Activated CD4-positive, alpha-beta T cell treated with anti-CD3 and anti-CD28 coated beads, Interleukin-2, Interleukin-4, amounts not matched to agents 100 ng/mL and 50 ng/mL, durations not matched to agents 16 hours and 8 hours (primary cell): ENCODE results near the gene BARX2.

Experiments
- DNase-seq: peaks from one replicate; pipeline ENCODE4 v3.0.0-alpha.2; 2020; ENCODE audit warnings: low spot score

The BARX2 gene

DNA sequence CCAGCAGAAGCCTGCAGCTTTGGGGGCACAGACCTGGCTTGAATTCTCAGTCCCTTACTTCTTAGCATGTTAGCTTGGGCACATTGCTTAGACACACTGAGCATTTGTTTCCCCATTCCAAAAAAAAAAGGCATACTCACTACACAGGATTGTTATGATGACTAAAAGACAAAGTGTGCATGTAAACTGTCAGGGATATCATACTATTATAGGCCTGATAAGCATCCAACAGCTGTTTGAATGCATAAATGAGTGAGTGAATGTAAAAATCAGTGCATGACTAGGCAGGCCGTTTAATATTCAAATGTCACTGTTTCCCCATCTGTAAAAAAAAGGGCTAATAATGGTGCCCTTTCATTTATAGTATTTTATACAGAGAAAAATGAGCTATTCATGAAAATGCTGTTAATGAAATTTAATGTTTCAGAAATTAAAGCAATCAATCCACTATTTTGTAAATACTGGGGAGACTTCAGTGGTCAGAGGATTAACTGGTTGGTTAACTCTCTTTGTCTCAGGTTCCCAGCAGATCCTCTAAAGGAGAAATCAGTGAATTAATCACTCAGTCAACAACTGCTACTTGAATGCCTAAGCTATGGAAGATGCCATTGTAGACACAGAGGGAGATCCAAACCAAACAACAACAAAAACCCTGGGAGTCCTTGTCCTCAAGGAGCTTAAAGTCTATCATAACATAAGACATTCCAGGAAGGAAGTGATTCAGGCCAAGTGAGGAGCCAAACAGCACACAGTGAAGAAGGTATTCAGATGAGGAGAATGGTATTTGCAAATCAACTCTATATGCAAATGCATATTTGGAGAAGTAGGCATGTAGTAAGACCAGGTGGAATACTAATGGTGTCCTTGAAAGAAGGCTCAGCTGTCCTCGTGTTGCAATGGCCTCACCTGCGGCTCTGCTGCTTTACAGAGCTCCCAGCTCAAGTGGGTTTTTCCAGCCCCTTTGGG lies 26.8 kb downstream of the BARX2 start:
- no peak for DNase-seq

DNA sequence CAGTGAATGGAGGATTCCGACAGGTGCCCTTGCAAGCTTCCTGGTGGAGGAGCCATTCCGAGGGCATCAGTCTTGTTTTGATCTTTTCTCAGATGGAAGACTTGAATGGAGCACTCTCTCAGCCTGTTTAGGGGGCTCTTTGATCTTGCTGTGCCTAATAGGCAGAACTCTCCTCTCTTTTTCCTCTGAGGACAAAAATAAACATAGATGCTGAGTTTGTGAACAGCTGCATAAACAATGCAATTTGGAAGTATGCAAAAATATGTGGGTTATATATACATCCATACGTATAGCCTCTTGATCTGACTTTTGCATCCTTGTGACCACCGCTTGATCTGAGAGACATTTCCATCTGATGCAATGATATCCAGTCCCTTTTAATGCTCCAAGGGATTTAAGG lies 29.1 kb downstream of the BARX2 start:
- no peak for DNase-seq

DNA sequence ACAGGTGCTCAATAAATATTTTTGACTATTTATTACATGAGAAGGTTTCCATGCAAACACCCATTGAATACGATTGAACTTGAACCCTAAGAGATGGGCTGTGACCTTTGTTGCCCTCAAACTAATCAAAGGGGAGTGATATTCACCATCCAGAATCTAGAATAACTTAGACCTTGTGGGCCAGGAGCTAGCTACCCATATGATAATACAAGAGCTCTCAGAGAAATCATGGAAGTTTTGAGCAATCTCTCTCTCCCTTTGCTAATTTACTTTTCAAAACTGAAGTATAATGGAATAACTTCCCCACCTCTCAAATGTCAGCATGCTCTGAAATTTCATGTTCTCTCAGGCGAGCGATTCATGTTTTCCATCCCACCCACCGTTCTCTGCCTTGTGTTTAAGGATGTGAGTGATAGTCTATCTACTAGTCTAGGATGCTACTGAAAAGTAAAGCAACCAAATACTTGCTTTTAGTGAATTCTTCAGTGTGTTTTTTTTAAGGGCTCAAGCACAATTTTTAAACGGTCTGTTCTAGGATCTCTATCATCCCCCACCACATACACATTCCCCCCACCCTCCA lies 33.3 kb downstream of the BARX2 start:
- DNase-seq, result no peak

DNA sequence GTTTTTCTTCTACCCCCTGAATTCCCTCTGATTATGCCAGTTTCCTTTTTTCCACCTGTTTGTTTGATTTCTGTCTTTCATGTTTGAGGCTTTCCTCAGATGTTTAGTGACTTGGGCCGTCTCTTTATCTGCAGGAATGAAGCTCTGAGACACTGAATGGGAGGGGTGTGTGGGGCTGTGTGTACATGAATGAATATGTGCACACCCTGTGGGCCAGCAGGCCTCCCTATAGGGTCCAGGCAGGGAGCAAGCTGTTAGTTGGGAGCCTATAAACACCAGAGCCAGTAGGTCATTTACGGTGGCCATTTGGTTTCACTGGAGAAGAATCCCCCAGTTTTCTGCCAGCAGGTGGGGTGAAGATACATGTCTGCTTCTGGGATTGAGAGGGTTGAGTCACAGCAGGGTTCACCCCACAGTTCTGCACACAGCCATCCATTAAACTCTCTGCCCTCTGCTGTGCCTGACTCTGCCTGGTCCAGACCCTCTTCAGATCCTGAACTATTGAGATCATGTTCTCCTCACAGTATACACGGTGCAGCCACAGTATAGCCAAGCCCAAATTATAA lies 34.8 kb downstream of the BARX2 start:
- no peak for DNase-seq

DNA sequence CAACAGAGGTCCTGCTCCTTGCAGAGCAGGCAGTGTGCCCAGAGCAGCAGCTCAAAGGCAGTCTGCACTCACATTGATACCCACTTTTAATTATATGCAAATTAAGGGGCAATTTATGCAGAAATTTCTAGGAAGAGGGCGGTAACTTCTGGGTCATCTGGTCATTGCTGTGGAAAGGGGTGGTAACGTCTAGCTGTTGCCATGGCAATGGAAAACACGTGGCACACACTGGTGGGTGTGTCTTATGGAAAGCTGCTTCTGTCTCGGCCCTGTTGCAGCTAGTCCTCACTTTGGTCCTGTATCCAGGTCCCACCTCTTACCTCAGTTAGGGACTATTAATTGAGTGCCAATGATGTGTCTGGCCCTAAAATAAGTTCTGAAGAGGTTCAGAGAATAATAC lies 36.8 kb downstream of the BARX2 start:
- DNase-seq, result no peak

DNA sequence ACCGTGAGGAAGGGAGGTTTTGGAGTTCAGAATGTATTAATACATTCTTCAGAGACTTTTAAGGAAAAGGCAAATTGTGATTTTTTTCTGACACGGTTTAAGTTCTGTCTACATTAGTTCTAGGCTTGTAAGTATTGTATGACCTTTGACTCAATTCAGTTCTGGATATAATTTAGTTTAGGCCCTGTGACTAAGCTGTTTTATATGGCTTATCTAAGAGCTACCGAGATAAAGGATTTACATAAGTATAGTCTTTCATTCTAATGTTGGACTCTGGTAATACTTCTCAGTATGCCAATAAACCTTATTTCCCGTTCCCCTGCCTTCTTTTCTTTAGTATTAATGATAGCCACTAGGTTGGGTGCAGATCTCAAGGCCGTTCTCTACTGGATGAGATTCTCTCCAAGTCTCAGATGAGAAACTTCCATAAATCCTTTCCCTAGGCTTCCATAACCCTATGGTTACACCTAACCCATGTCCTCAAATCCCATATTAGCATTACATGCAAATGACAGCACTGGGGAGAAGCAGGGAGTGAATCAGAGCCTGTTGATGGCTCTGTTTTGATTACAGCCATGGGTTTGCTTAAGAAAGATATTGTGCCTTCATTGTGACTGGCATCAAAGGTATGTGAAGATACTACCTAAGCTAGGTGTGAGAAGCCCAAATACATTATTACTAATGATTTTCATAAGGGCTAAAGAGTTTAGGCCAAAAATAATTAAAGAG lies 38.7 kb downstream of the BARX2 start:
- DNase-seq, result no peak

DNA sequence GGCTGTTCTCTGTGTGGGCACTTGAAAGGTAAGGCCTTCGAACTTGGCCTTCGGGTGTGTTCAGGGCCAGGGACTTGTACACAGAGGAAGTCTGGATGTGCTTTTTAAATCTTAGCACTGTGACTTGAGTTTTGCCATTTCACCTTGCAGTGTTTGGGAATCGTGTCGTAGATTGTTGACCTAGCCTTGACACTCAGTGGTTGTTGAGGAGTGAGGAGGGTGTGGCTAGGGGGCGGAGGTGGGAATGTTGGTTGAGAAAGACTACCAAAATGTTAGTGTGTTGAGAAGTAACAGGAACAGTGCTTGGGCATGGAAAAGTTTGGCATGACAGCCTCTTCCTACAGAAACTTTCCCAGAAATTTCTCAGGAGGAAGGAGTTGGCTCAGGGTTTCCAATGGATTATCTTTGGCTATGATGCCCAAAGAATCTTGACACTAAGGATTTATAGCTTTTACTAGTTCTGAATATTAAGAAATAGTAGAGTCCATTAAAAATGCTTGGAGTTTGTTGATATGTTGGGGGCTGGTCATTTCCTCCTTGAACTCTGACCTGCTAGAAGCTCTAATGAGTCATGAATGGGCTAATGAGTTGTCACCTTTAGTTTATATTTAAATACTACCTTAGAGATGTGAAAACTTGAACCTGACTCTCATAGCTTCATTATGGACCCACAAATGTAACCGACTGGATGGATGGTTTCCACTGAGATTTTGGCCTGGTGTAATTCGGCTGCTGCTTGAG lies 40.6 kb downstream of the BARX2 start:
- no peak for DNase-seq

DNA sequence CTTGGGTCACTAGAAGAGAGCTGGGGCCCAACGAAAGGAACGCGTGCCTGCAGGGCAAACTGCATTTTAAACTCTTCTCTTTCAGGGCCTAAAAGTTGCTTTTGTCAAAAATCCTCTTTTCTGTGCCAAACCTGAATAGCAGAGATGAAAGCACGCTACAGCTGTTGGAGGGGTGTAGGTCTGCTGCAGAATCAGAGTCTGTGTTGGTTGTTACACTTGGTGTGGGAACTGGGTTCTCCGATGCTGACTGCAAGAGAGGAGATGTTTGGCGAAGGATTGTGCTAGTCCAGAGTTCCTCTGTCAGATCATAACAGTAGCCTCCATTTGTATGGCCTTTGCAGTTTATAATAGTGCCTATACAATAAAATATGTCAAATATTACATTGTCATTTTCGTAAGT lies 41.8 kb downstream of the BARX2 start:
- DNase-seq, result no peak

DNA sequence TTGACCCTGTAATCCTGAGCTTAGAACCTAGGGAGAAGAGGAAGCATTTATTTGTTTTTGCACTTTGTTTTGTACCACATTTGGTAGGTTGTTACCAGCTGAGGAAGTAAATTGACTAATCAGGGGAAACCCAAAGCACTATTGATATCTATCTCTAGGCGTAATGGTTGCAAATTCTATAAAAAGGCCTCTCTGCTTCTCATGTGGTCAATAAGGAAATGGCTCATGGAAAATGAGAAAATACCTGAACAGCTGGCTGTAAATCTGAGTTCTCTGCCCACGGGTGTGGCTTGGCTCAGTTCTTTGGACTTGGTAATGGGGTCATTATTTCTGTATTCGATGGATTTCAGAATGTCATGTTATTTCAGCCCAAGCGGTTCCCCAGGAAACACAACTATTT lies 42.4 kb downstream of the BARX2 start:
- DNase-seq, result peak; percentile 35

DNA sequence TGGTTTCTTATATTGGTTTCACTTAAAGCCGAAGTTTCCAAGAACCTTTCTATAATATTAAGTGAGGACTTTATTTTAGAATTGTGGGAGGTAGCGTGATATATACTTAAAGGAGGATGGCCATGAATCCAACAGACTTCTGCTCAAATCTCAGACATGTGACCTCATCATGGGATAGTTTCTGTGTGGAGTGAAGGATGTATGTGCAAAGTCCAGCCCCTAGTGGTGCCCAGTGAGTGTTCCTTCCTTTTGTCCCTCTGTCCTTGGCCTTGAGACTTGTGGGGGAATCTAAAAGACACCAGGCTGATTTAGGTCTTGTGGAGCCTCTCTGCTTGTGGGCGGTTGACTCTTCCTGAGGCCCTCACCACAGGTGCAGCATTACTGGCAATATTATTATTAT lies 43.7 kb downstream of the BARX2 start:
- no peak for DNase-seq

DNA sequence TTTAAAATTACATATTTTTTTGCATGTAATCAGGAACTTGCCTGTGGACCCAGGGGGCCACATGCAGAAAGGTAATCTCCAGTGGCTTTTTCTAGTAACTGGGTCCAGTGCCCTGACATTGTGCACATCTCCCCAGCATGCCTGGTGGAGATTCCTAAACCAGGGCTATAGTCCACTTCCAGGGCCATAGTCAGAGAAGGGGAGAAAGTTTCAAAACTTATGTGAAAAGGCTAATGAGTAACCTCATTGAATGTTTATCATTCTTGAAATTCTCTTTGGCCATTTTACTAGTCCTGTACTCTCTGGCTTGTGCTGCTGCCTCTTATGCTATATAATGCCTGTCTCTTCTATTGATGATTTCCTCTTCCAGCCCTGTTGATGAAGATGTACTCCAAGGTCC lies 47.8 kb downstream of the BARX2 start:
- DNase-seq, result no peak

DNA sequence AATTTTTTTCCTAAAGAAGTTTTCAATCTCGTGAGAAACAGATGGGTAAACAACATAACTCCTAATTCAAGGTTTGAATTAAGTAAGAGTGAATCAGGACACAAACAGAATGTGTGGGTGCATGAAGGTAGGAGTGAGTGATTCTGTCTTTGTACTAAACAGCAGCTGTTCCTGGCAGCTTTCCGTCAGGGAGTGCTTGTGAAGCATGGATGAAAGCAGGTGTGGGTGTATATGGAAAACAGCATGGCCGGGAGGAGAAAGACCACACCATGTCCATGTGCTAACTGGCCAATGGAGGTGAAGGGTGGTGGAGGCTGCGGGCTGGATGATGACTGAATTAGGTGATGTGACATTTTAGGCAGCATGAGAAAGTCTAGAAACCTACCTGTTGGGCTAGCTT lies 49.6 kb downstream of the BARX2 start:
- no peak for DNase-seq

DNA sequence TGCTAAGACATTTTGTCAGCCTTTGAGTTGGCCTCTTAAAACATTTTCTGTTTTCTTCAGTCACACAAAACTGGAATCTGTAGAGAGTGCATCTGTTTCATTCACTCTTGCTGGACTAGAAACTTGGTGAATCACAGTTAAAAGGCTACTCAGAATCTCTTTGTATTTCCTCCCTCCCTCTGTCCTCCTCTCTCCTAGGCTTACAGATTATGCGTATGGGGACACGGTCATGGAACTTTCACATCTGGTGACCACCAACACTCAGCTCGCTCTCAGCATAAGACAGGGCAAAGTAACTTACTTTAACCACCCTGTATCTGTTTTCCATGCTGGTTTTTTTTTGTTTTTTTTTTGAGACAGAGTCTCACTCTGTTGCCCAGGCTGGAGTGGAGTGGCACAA lies 50.4 kb downstream of the BARX2 start:
- no peak for DNase-seq

DNA sequence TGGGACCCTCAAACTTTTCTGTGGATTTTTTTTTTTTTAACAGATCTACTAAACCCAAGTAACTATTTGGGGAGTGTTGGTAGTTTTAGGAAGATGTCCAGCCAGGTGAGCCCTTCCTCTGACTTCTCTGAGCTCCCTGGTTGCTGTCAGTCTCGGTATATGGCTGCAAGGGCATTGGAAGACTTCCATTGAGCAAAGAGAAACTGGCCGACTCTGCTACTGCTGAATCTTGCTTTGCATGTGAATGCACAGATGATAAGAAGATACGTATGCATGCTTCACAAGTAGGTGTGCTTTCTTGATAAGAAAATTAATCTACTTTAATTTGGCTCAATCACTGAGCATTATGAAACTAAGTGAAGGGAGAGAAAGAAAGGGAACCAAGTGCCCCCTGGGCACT lies 51.1 kb downstream of the BARX2 start:
- DNase-seq, result no peak

DNA sequence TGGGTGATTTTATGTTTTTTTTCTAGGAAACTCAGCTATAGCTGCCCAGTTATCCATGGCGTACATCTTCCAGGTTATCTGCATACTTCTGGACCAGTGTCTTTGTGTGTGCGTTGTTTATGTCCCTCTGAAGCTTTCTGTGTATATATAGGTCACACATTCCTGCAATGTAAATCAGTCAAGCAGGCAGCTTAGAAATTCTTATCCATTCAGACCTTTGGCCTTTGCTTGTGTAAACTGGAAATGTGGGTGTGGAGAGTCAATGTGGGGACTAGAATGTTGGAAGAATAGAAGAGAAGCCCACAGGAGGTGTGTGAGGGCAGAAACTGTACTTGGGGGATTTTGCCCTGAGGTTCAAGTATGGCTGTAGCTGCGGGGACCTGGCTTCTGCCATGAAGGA lies 51.7 kb downstream of the BARX2 start:
- DNase-seq, result no peak

DNA sequence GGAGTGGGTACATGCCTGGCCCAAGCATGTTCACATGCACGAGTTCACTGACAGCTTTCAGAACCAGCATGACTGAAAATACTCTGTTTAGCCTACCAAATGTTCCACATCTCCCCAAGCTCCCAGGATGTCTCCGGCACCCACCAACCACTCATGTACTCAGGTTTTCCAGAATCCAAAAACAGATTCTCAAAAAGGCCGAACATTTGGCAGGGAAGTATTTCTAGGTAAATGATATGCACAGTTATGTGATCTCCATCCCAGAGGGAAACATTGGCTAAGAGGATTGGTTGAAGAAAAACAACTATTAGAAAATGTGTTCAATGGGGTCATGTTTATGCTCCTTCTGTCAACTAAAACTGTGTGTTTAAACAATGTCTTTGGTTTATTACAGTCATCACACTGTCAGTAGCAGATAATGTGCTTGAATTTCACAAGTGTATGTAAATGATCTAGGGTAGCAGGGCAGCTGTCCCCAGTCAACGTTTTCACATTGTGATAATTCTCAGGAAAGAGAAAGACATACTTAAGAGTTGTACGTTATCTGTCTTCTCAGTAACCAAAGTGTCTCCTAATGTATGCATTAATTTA lies 52.3 kb downstream of the BARX2 start:
- no peak for DNase-seq

DNA sequence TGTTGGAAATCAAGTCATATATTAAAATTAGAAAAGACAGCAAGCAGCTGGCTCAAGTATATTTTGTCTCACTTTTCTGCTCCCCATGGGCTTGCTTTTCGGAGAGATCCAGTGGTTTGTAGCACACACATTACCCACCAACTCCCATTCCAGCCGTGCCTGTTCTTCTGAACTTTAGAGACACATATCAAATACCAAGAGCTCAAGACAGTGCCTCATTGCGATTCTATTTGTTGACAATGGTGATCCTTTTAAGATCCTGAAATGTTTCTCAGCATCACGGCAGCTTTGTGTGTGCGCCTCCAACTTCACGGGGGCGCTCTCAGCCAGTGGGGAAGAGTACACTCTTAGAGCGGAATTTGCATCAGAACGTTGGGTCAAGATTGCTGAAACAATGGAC lies 52.9 kb downstream of the BARX2 start:
- DNase-seq, result no peak

DNA sequence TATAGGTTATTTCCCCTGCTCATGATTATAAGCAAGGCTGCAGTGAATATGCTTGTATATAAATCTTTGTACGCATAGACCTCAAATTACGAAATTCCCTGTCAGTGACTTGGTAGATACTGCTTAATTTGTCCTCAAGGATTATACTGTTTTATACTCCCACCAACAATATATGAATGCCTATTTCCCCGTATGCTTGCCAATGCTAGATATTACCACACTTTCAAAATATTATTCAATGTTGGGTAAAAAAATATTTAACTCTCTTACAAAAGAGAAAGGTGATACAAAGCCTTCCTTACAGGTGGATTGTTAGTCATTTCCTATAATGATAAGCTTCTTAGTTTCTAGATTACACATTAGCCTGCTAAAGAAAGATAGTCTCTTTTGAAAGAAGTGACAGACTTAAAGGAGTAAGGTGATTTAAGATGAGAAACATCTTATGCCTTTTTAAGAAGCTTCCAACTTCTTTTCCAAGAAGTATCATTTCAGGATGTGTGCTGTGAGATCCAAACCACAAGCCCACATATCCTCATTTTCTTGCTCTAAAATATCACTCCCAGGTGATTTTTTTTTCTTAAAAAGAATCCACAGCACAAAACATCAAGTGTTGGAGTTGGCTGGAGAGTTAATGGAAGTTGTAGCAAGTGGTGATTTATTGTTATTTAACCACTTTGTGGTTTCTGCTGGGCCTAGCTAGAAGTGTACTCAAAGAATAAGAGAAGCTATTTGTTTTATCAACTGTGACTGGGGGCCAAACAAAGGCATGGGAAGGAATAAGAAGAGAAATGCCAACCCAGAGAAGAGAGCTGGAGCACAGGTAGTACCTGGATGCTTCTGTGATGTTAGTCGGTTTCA lies 59.2 kb downstream of the BARX2 start:
- peak; percentile 9 for DNase-seq

DNA sequence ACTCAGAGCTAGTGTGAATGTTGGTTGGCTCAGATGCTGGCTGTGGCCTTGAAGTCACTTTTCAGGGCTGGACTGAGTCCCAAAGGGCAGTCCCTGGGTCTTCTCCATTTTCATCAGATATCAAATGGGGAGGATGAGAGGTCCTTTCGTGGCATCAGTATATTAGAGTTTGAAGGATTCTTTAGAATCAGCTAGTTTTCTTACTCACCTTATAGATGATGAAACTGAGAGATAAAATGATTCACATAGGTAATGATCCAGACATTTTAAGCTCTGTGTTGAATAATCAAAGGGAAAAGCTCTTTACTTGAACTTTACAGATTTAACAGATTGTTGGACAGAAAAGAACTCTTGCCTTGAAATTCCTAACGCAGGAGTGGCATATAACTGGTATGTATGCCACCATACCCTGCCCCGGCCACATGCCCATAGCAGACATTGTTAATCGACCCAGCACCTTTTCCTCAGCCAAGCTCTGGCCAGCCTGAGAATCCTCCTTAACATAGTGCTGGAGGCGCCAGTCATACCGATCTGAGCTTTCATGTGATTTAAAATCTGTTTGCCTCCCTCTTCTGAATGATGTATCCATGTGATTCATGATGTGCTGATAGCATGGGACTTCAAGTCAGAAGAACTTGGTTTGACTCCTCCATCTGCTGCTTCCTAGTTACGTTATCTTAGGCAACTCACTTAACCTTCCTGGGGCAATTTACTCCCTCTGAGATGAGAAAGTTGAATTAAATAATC lies 60.0 kb downstream of the BARX2 start:
- no peak for DNase-seq

DNA sequence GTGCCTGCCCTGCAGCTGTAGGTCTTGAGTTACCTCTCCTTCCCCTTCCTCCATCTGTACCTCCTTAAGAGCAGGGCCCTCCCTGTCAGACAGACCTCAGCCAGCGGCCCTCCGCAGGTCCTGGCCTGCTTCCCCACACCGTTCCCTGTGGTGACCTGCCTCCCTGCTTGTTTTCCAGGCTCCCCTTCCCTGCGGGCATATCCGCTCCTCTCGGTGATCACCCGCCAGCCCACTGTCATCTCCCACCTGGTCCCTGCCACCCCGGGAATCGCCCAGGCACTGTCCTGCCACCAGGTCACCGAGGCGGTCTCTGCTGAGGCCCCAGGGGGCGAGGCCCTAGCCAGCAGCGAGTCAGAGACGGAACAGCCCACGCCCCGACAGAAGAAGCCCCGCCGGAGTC lies 60.9 kb downstream of the BARX2 start:
- DNase-seq, result no peak
